Thoracic aorta (tissue), 2 donors: ENCODE measurements around the gene NEDD4L. TPM values are rescaled to one million over a fixed set of nuclear protein-coding genes. Genes with fewer than 3 reads are reported as not detected.

Experiments used
- ATAC-seq: fragments of 150-250 bp; one replicate; pipeline ENCODE4 v1.8.0; 2017; ENCODE audit warnings: low read depth; ENCODE audit not compliant: insufficient number of reproducible peaks, low FRiP score
- DNase-seq: peaks from one replicate; pipeline ENCODE4 v3.0.0-alpha.2; 2020; ENCODE audit warnings: low spot score
- H3K27ac ChIP-seq, 2 donors: fragments of 200-600 bp; sonication (generic); 1 replicate in 1 of 2; 2 replicates in 1 of 2; pipeline ENCODE4 v1.5.1; 2016; ENCODE audit warnings: mild to moderate bottlenecking in 2 of 2, moderate library complexity in 2 of 2
- H3K27me3 ChIP-seq: fragments of 200-600 bp; sonication (generic); replicated peaks from 2 replicates; pipeline ENCODE4 v1.6.0; 2016; ENCODE audit warnings: mild to moderate bottlenecking; ENCODE audit not compliant: insufficient read depth
- H3K36me3 ChIP-seq: fragments of 200-600 bp; sonication (generic); one replicate; pipeline ENCODE4 v1.5.1; 2016
- H3K4me1 ChIP-seq, 2 donors: fragments of 200-600 bp; sonication (generic); 1 replicate in 1 of 2; 2 replicates in 1 of 2; pipeline versions ENCODE4 v1.5.1 to v1.6.0; 2016; ENCODE audit warnings: low read depth in 2 of 2, mild to moderate bottlenecking in 1 of 2; ENCODE audit not compliant: control insufficient read depth in 1 of 2
- H3K4me3 ChIP-seq: fragments of 200-600 bp; sonication (generic); 2 replicates; pipeline ENCODE4 v1.5.1; 2016; ENCODE audit warnings: mild to moderate bottlenecking
- H3K9me3 ChIP-seq: fragments of 200-600 bp; sonication (generic); 2 replicates; pipeline ENCODE4 v1.5.1; 2016
- total RNA-seq, 2 donors: library from RNA; depleted of rRNA; stranded (reverse); fragments of >200 nt; gene quantifications; one replicate each; pipeline versions ENCODE4 v1.1.0 to v1.2.3, GENCODE V29; 2016
- TF ChIP-seq, protein P1 (sequence below): fragments of 200-600 bp; sonication (generic); IDR thresholded peaks from one replicate; pipeline ENCODE4 v1.5.1; 2019; ENCODE audit warnings: antibody characterized with exemption

NEDD4L gene
- total RNA-seq, 2 donors from 2014 or later, result 13.9 to 22.9 TPM

DNA sequence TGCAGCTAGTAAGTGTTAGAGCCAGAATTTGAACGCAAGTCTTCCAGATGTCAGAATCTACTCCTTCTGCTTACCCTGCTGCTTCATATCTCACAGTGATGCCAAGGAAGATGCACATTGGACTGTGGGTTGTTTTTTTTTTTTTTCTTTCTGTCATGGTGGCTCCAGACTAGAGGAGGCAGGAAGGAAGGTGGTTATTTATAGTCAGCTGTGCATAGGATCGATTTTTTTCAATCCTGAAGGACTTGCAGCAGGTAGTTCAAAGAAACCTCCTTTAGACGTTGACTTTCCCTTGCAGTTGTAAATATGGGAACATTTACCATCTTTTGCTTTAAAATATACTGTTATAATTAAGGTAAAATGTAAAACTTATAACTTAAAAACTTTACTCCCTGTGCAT lies 17.3 kb downstream of the NEDD4L start:
- DNase-seq (no peak), ATAC-seq (no peak)
- H3K9me3 ChIP-seq, result no peaks in the 10 kb centered on the region
- H3K4me1 ChIP-seq, result no peaks in the 10 kb centered on the region
- no peaks in the 10 kb centered on the region for H3K27me3 ChIP-seq
- no peak overlapping the region for H3K4me3 ChIP-seq
- no peak overlapping the region for H3K27ac ChIP-seq
- no peaks in the 10 kb centered on the region for H3K36me3 ChIP-seq
- TF ChIP-seq, protein P1, sequence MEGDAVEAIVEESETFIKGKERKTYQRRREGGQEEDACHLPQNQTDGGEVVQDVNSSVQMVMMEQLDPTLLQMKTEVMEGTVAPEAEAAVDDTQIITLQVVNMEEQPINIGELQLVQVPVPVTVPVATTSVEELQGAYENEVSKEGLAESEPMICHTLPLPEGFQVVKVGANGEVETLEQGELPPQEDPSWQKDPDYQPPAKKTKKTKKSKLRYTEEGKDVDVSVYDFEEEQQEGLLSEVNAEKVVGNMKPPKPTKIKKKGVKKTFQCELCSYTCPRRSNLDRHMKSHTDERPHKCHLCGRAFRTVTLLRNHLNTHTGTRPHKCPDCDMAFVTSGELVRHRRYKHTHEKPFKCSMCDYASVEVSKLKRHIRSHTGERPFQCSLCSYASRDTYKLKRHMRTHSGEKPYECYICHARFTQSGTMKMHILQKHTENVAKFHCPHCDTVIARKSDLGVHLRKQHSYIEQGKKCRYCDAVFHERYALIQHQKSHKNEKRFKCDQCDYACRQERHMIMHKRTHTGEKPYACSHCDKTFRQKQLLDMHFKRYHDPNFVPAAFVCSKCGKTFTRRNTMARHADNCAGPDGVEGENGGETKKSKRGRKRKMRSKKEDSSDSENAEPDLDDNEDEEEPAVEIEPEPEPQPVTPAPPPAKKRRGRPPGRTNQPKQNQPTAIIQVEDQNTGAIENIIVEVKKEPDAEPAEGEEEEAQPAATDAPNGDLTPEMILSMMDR, result no peak

DNA sequence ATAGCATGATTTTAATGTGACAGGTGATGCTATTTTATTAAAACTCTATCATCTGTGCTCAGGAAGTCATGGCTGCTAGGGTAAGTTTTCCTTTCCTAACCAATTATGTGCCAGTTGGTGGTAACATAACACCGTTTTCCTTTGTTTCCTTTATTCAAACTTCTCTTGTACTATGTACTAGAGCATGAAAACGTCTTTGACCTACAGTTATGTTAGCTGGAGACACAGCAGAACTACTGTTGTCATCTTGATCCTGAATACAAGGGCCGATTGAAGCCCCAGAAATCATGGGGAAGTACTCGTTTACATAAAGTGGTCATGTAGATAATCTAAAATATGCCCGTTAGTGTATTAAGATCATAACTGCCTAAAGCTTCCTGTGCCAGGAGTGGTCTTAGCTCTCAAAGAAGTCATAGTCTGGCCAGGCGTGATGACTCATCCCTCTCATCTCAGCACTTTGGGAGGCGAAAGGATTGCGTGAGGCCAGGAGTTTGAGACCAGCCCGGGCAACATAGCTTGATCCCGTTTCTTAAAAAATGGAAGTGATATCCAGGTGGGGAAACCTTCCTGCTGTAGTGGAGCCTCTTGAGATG lies 20.5 kb downstream of the NEDD4L start:
- no peak overlapping the region for H3K27ac ChIP-seq
- H3K27me3 ChIP-seq, result no peaks in the 10 kb centered on the region
- ATAC-seq (no peak), DNase-seq (no peak)
- H3K4me3 ChIP-seq, result no peak overlapping the region
- TF ChIP-seq, protein P1, result no peak
- H3K4me1 ChIP-seq, result no peaks in the 10 kb centered on the region
- H3K9me3 ChIP-seq, result no peaks in the 10 kb centered on the region
- no peaks in the 10 kb centered on the region for H3K36me3 ChIP-seq

DNA sequence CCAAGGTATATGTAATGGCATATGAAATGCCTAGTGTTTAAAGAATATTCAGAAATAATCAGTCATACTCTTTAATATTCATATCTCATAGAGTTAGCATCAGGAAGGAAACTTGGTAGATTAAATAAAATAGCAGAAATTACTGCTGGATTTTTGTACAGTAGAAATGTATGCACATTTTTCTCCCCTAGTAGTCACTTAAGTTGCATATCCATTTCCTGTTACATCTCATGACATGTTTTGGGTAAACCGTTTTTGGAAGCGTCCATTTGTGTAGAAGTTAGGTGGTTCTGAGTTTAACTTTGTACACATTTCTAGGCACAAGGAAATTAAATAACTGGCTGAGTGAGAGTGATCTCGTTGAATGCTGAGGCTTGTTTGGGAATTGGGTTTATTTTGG lies 21.9 kb downstream of the NEDD4L start:
- ATAC-seq (no peak), DNase-seq (no peak)
- Histone ChIP-seq H3K4me3 (no peak overlapping the region), H3K27ac (no peak overlapping the region), H3K36me3 (no peaks in the 10 kb centered on the region), H3K9me3 (no peaks in the 10 kb centered on the region), H3K4me1 (no peaks in the 10 kb centered on the region), H3K27me3 (no peaks in the 10 kb centered on the region)
- TF ChIP-seq, protein P1, result no peak

DNA sequence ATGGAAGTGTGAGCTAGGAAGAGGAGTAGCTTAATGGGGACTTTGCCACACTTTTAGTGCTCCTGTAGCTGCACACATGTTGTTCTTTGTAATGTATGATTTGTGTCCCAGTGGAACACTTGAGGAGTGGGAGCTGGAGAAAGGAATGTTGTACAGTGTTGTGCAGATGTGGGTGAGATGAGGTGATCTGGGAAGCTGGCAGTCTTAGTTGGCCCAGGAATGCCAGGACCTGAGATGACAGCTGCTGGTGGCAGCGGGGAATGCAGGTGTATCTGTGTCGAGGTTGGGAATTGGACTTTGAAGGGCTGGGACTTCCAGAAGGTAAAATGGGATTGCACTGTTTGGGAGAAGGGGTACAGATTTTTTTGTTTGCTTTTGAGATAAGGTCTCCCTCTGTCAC lies 23.6 kb downstream of the NEDD4L start:
- Histone ChIP-seq H3K4me3 (no peak overlapping the region), H3K9me3 (no peaks in the 10 kb centered on the region), H3K36me3 (no peaks in the 10 kb centered on the region), H3K27ac (no peak overlapping the region), H3K27me3 (no peaks in the 10 kb centered on the region), H3K4me1 (no peaks in the 10 kb centered on the region)
- no peak for DNase-seq
- no peak for ATAC-seq
- TF ChIP-seq, protein P1, result no peak

DNA sequence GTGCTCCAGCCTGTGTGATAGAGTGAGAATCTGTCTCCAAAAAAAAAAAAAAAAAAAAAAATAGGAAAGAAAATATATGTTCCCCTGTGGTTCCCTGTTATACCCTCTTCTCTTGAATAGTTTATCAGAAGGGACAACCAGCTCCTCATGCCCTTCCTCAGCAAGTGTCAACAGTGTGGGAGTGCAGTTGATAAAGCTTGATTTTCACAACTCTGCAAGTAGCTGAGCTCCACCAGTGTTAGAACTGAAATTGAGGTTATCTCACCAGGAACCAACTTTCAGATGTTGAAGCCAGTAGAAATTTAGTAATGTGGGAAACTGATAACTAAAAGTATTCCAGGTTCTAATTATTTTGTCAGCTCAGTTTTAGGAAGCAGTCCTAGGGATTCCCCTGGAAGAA lies 25.1 kb downstream of the NEDD4L start:
- H3K27ac ChIP-seq, result no peak overlapping the region
- H3K27me3 ChIP-seq, result no peaks in the 10 kb centered on the region
- ATAC-seq (no peak), DNase-seq (no peak)
- H3K36me3 ChIP-seq, result no peaks in the 10 kb centered on the region
- H3K4me3 ChIP-seq, result no peak overlapping the region
- no peaks in the 10 kb centered on the region for H3K4me1 ChIP-seq
- H3K9me3 ChIP-seq, result no peaks in the 10 kb centered on the region
- TF ChIP-seq, protein P1, result no peak
